HG03175 (cell line): ENCODE measurements around the gene CAMK2B.

Experiments
- ATAC-seq: cut with Tn5 transposase; IDR thresholded peaks from one replicate; pipeline ENCODE4 v1.9.1; 2021; ENCODE audit warnings: mild to moderate bottlenecking, moderate library complexity; ENCODE audit not compliant: unreplicated experiment

CAMK2B gene

GRCh38 chr7:44196450-44196872, 128.9 kb downstream of the CAMK2B start:
- ATAC-seq: no peak

- ATAC-seq: no peak
Measured at GRCh38 chr7:44195889-44196288, 129.5 kb downstream of the CAMK2B start.

GRCh38 chr7:44194562-44195145, 130.7 kb downstream of the CAMK2B start:
- ATAC-seq: no peak

GRCh38 chr7:44194069-44194468, 131.3 kb downstream of the CAMK2B start:
- ATAC-seq: no peak

- no peak for ATAC-seq
Measured at GRCh38 chr7:44193011-44193802, 132.2 kb downstream of the CAMK2B start.

- ATAC-seq: no peak
Measured at GRCh38 chr7:44191171-44191570, 134.2 kb downstream of the CAMK2B start.

- no peak for ATAC-seq
Measured at GRCh38 chr7:44189993-44190872, 135.2 kb downstream of the CAMK2B start.

- no peak for ATAC-seq
Measured at GRCh38 chr7:44189286-44189992, 136.0 kb downstream of the CAMK2B start, which contains the start of gene GCK. TSS of gene GCK (minus strand) at chr7:44189439. CDS start at chr7:44188953, 486 bp downstream.

GRCh38 chr7:44188480-44189225, 136.7 kb downstream of the CAMK2B start:
- no peak for ATAC-seq

- no peak for ATAC-seq
Measured at GRCh38 chr7:44187636-44188416, 137.6 kb downstream of the CAMK2B start.

GRCh38 chr7:44186736-44187135, 138.7 kb downstream of the CAMK2B start:
- ATAC-seq: no peak

GRCh38 chr7:44185729-44186128, 139.7 kb downstream of the CAMK2B start:
- no peak for ATAC-seq

GRCh38 chr7:44184873-44185446, 140.4 kb downstream of the CAMK2B start:
- no peak for ATAC-seq

- no peak for ATAC-seq
Measured at GRCh38 chr7:44184206-44184872, 141.1 kb downstream of the CAMK2B start.

GRCh38 chr7:44183386-44183785, 142.0 kb downstream of the CAMK2B start:
- no peak for ATAC-seq

GRCh38 chr7:44182827-44183226, 142.6 kb downstream of the CAMK2B start:
- no peak for ATAC-seq

GRCh38 chr7:44180631-44181030, 144.8 kb downstream of the CAMK2B start:
- no peak for ATAC-seq

- no peak for ATAC-seq
Measured at GRCh38 chr7:44177570-44178131, 147.7 kb downstream of the CAMK2B start.
